GM08714 (cell line): ENCODE results near the gene AGAP1.

ENCODE experiments used
- H3K4me3 ChIP-seq: fragments of 200-500 bp; sonication (Bioruptor generic); 2 replicates; pipeline ENCODE4 v1.5.1; 2014; ENCODE audit warnings: mild to moderate bottlenecking, low read length, inconsistent platforms
- ZNF274 ChIP-seq: IDR thresholded peaks from 2 replicates; pipeline ENCODE4 v1.6.1; 2012; ENCODE audit warnings: mild to moderate bottlenecking, low read depth, low read length

AGAP1 gene

GRCh38 chr2:235727891-235728799, 234.3 kb downstream of the AGAP1 start:
- no peak for TF ChIP-seq ZNF274
- H3K4me3 ChIP-seq: no peak overlapping the region

- H3K4me3 ChIP-seq: no peak overlapping the region
- TF ChIP-seq ZNF274: no peak
Measured at GRCh38 chr2:235728800-235729556, 235.1 kb downstream of the AGAP1 start.

DNA sequence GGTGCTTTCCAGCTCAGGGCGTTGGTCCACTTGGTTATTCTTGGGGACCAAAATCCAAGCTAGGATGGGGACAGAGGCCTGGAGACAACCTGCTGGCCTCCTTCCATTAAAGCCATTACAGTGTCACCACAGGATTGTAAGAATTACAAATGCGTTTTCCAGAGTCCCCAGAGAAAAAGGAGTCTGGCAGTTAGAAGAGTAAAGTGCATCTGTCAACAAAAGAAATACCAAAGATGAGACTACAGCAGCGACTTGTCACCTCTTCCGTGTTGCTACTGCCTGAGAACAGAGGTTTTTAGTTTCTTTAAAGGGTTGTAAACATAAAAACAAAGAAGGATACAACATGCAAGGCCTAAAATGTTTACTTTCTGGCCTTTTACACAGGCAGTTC, 235.7 kb downstream of the AGAP1 start:
- TF ChIP-seq ZNF274: no peak
- H3K4me3 ChIP-seq: no peak overlapping the region

DNA sequence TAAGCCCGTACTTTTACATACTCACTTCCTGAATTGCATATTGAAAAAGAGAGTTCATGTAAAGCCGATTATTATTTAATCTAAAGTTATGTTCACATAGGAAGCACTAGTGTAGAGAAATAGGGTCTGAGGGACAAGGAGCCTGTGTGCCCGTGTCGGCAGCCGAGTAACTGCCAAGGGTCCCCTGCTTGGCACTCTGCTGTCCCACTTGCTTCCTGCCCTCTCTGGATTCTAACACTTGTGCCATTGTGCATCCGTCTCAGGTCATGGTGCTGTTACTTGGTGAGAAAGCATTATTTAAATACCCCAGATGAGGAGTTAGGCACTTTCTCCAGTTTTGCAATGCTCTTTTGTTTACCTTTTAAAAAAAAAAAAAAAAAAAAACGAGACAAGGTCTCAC, 236.3 kb downstream of the AGAP1 start:
- no peak overlapping the region for H3K4me3 ChIP-seq
- TF ChIP-seq ZNF274: no peak

GRCh38 chr2:235733761-235734160, 239.9 kb downstream of the AGAP1 start:
- no peak for TF ChIP-seq ZNF274
- no peak overlapping the region for H3K4me3 ChIP-seq

DNA sequence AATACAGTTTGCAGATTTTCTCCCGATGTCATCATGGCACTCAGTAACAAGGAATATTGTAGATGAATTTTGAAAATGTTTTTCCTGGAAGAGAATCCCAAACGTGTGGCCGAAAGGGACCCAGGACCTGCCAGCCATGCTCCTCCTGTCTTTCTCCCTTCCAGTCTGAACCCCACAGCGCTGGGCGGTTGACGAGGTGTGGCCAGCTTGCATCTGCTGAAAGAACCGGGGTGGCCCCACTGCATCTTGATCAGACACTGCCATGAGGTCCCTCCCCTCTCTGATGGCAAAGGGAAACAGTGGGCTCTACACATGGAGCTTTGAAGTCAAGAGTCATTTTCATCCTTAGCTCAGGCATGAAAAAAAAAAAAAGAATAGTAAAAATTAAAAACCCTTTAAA, 240.3 kb downstream of the AGAP1 start:
- no peak overlapping the region for H3K4me3 ChIP-seq
- TF ChIP-seq ZNF274: no peak

DNA sequence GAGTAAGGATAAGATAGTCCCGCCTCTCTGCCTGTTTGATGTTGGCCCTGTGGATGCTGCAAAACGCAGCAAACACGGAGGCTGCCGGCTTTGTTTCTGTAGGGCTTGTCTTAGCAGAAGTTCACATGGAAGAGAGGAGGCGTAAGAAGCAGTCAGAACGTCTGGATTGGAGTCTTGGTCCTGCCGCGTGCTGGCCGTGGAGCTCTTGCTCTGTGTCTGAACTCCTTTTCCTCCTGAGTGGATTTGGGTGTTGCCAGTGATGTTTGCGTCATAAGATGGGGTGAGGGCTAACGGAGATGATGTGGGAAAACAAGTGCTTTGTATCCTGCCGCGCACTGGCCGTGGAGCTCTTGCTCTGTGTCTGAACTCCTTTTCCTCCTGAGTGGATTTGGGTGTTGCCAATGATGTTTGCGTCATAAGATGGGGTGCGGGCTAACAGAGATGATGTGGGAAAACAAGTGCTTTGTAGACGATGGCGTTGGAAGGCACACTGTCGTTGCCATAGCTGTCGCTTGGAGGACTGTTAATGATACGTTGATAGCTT, 240.9 kb downstream of the AGAP1 start:
- no peak for TF ChIP-seq ZNF274
- no peak overlapping the region for H3K4me3 ChIP-seq

DNA sequence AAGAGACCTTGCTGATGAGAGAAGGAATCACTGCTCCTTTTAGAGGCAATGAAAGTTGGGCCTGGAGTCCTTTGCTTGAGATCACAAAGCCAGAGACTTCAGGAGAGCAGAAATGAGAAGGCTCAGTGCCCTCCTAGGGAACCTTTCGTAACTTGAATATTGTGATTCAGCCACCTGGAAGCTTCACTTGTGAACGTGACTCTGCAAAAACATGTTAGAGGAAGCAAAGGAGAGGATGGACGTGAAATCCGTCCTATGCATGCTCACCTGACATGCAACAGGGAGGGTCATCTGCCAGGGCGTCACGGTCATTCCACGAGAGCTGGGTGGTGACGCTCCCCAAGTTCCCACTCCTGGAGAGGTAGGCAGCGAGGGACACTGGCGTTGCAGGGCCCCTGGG, 243.6 kb downstream of the AGAP1 start:
- TF ChIP-seq ZNF274: no peak
- H3K4me3 ChIP-seq: no peak overlapping the region

DNA sequence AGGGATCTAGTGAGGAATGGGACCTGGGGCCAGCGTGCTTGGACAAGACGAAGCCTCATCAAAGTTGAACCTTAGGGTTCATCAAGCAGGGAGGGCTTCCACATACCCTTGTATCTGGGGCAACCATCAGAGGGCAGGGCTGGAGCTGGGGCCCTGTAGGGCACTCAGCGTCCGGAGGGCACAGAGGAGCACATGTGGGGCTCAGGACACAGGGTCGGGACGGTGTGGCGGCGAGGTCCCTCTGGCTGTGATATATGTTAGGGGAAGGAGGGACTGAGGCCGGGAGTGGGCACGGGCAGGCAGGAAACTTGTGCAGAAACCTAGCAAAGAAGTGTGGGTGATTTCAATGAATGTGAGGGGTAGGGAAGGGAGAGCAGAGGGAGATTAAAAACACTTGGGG, 244.0 kb downstream of the AGAP1 start:
- no peak for TF ChIP-seq ZNF274
- no peak overlapping the region for H3K4me3 ChIP-seq

DNA sequence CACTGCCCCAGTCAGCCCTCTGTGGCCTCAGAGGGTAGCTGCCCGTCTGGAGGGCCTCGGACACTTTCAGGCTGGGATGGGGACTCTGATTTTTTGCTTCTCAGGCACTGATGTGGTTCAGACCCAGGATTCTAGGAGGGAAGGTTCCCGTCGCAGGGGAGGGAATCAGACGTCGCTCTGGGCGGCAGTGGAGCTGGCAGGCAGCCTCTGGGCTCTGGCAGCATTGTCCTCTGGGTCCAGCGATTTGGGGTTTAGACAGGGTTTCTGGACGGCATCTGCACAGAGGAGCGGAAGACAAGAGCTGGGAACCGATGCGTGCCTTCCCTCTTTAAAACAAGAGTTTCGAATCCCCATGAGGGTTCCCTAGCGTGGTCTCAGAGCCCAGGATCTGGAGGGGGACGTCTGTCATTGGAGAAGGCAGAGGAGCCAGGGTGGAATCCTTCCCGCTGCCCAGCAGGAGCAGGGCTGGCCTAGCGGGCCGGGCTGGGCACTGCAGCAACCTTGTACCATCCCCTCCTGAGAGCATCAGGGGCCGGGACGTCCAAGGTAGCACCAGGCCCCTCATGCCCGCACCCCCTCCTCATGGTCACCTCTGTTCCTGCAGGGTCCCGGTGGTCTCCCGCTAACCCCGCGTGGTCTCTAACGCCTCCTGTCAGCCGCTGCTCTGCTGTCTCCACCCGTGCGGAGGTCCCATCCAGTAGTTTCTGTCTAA, 246.0 kb downstream of the AGAP1 start:
- no peak for TF ChIP-seq ZNF274
- no peak overlapping the region for H3K4me3 ChIP-seq

- no peak for TF ChIP-seq ZNF274
- H3K4me3 ChIP-seq: no peak overlapping the region
Measured at GRCh38 chr2:235740821-235741220, 247.0 kb downstream of the AGAP1 start.

- no peak for TF ChIP-seq ZNF274
- H3K4me3 ChIP-seq: no peak overlapping the region
Measured at GRCh38 chr2:235744161-235744560, 250.3 kb downstream of the AGAP1 start.

GRCh38 chr2:235745597-235745996, 251.8 kb downstream of the AGAP1 start:
- TF ChIP-seq ZNF274: no peak
- no peak overlapping the region for H3K4me3 ChIP-seq

- no peak overlapping the region for H3K4me3 ChIP-seq
- TF ChIP-seq ZNF274: no peak
Measured at GRCh38 chr2:235746257-235746934, 252.6 kb downstream of the AGAP1 start.
